Progenitor cell of endocrine pancreas (in vitro differentiated cells): ENCODE data around the gene FKBP9. TPM values are rescaled to one million over a fixed set of nuclear protein-coding genes. Genes with fewer than 3 reads are reported as not detected.
"Not testable (repeated sequence)": the region's sequence is repeated elsewhere in the genome, so short reads cannot be mapped to it uniquely, and the experiment has no call there.

Experiments
- DNase-seq: peaks from one replicate; pipeline ENCODE4 v3.0.0; 2021; ENCODE audit warnings: low spot score; ENCODE audit not compliant: unreplicated experiment
- H3K27ac Mint-ChIP-seq: 2 replicates; pipeline ENCODE4 v1.8.0; 2021; ENCODE audit warnings: mild to moderate bottlenecking, moderate library complexity, mixed read lengths
- H3K27me3 Mint-ChIP-seq: 2 replicates; pipeline ENCODE4 v1.8.0; 2021; ENCODE audit warnings: mixed read lengths
- H3K36me3 Mint-ChIP-seq: 2 replicates; pipeline ENCODE4 v1.8.0; 2022; ENCODE audit warnings: mixed read lengths; ENCODE audit not compliant: insufficient read depth
- H3K4me1 Mint-ChIP-seq: 2 replicates; pipeline ENCODE4 v1.8.0; 2021; ENCODE audit warnings: low read depth, mixed read lengths
- H3K4me3 Mint-ChIP-seq: 2 replicates; pipeline ENCODE4 v1.8.0; 2021; ENCODE audit warnings: low read depth, mild to moderate bottlenecking, moderate library complexity, mixed read lengths
- H3K9me3 Mint-ChIP-seq: 2 replicates; pipeline ENCODE4 v1.8.0; 2021; ENCODE audit warnings: low read depth, mixed read lengths
- CTCF ChIP-seq: fragments of 200-600 bp; sonication (generic); IDR thresholded peaks from one replicate; pipeline ENCODE4 v1.5.0; 2021; ENCODE audit warnings: antibody characterized with exemption, mild to moderate bottlenecking; ENCODE audit not compliant: unreplicated experiment
- long read RNA-seq: library from polyadenylated mRNA; unstranded; transcript quantifications from one replicate; pipeline ENCODE4 v2.0.0, GENCODE V29; 2020
- total RNA-seq: library from RNA; stranded (reverse); gene quantifications from 2 replicates; pipeline ENCODE4 v1.2.1, GENCODE V29; 2021

The FKBP9 gene
- 86.4 and 90.7 TPM in 2 replicates for total RNA-seq
- long read RNA-seq, transcript FKBP9-201 (10 exons, 3,462 nt) = major isoform, 11 of 21 reads
- long read RNA-seq, partial matches to known transcripts = 4 of 21 reads
- long read RNA-seq, other reads (novel, unspliced or antisense) = 5 of 21 reads

DNA sequence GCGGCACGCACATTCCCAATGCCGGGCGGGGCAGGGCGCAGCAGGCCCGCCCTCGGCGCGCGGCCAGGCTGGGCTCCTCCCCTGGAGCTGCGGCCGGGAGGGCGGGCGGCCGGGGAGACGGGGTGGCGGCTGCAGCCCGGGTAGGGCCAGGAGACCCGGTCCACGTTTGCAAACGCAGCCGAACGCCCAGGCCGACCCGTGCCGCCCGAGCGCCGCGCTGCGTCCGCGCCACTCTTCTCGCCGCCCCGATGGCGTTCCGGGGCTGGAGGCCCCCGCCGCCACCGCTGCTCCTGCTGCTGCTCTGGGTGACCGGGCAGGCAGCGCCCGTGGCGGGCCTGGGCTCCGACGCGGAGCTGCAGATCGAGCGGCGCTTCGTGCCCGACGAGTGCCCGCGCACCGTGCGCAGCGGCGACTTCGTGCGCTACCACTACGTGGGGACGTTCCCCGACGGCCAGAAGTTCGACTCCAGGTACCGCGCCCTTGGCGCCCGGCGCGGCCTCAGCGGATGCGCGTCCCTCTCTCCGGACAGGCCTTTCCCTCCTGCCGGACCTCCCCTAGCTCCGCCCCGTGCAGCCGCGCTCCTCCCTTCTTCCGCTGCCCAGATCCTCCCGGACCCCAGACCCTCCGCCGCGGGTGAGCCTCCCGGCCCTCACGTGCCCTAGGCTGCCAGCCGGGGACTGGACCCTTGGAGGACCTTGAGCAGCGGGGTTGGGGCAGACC is at the start of gene FKBP9:
Gene FKBP9 (plus strand): TSS at position 115 of the 720 bp plus-strand sequence. CDS start 134 bp downstream, at position 249.
- Mint-ChIP-seq H3K9me3 (no peaks in the 10 kb centered on the region), H3K27ac (peak within 1 kb of the TSS; percentile 97), H3K4me3 (peak within 1 kb of the TSS; percentile 91), H3K36me3 (peaks cover 4% of the 10 kb centered on the region), H3K27me3 (no peaks in the 10 kb centered on the region), H3K4me1 (peaks cover 10% of the 10 kb centered on the region)
- TF ChIP-seq CTCF = no peak
- peak; percentile 73 for DNase-seq

GRCh38 chr7:32910195-32910594 is 47.0 kb upstream of the FKBP9 start:
- Mint-ChIP-seq H3K36me3 (peaks cover 9% of the 10 kb centered on the region), H3K9me3 (no peaks in the 10 kb centered on the region), H3K4me1 (peaks cover 1% of the 10 kb centered on the region), H3K4me3 (no peak overlapping the region), H3K27me3 (no peaks in the 10 kb centered on the region), H3K27ac (no peak overlapping the region)
- no peak for TF ChIP-seq CTCF
- no peak for DNase-seq

DNA sequence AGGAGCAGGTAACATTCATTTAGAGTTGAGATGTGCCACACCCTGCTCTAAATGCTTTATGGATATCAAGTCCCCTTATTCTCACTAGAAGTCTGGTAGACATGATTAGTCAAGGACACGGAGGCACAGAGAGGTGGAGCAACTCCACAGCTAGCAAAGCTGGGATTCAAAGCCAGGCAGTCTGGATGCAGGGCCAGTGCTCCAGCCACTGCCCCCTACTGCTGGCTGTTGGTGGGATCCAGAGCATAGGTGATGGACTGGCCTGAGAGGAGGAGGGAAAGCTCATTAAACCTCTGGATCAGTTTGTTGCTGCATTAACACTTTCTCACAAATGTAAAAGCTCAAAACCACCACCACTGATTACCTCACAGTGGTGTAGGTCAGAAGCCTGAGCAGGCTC is 43.1 kb upstream of the FKBP9 start:
- Mint-ChIP-seq H3K27me3 (no peaks in the 10 kb centered on the region), H3K9me3 (no peaks in the 10 kb centered on the region), H3K4me3 (no peak overlapping the region), H3K36me3 (peaks cover 24% of the 10 kb centered on the region), H3K4me1 (no peaks in the 10 kb centered on the region), H3K27ac (no peak overlapping the region)
- TF ChIP-seq CTCF = no peak
- DNase-seq = no peak

- no peaks in the 10 kb centered on the region for H3K9me3 Mint-ChIP-seq
- no peaks in the 10 kb centered on the region for H3K4me1 Mint-ChIP-seq
- no peaks in the 10 kb centered on the region for H3K27me3 Mint-ChIP-seq
- peaks cover 24% of the 10 kb centered on the region for H3K36me3 Mint-ChIP-seq
- DNase-seq = no peak
- no peak overlapping the region for H3K27ac Mint-ChIP-seq
- no peak overlapping the region for H3K4me3 Mint-ChIP-seq
- TF ChIP-seq CTCF = no peak
These were observed 42.2 kb upstream of the FKBP9 start for GRCh38 chr7:32915041-32915536.

- Mint-ChIP-seq H3K4me3 (no peak overlapping the region), H3K27ac (no peak overlapping the region), H3K36me3 (peaks cover 24% of the 10 kb centered on the region), H3K4me1 (no peaks in the 10 kb centered on the region), H3K9me3 (no peaks in the 10 kb centered on the region), H3K27me3 (no peaks in the 10 kb centered on the region)
- DNase-seq = no peak
- no peak for TF ChIP-seq CTCF
These were observed 41.2 kb upstream of the FKBP9 start for GRCh38 chr7:32916006-32916405.

DNA sequence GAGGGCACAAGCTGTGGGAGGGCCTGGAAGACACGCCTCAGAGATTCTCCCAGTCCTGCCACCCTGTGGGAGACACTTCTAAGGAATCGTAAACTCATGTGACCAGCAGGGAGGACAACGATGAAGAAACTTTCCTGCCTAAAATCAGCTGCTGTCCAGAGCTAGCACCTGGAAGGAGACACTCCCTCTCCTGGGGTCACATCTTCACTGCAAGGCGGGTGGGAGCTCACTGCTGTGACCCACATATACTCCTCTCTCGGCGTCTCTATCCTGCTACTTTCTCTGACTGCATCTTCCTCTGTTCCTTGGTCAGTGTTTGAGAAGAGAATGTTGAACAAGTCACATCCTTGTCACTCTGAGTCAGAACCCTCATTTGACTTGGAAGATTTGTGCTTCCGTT is 40.2 kb upstream of the FKBP9 start:
- not testable (repeated sequence) for H3K4me1 Mint-ChIP-seq

More for the DNA sequence above, 40.2 kb upstream of the FKBP9 start:
- DNase-seq, H3K27ac Mint-ChIP-seq, H3K9me3 Mint-ChIP-seq, H3K4me3 Mint-ChIP-seq, H3K27me3 Mint-ChIP-seq: not testable (repeated sequence)
- H3K36me3 Mint-ChIP-seq = peaks cover 30% of the 10 kb centered on the region
